SK-N-SH (cell line): ENCODE measurements around the gene ZNF229. TPM values are rescaled to one million over a fixed set of nuclear protein-coding genes. Genes with fewer than 3 reads are reported as not detected.
"Not testable (repeated sequence)": the region's sequence is repeated elsewhere in the genome, so short reads cannot be mapped to it uniquely, and the experiment has no call there.

Experiments
- CTCF ChIA-PET: fragments of 300-600, 350-600 bp; formaldehyde crosslinking; extraction: SDS; loops from one replicate; lab custom pipeline; 2021; lab: Yijun Ruan, JAX
- POLR2A ChIA-PET: fragments of 350-600 bp; sonication (Branson Sonifier 250); formaldehyde crosslinking; extraction: SDS; loops from one replicate; lab custom pipeline; 2020; ENCODE audit warnings: antibody characterized with exemption, inconsistent platforms; lab: Yijun Ruan, JAX
- DNase-seq: peaks from one replicate; pipeline ENCODE4 v3.0.0; 2012
- H2AFZ ChIP-seq: fragments of 200-600 bp; sonication (generic); 2 replicates; pipeline ENCODE4 v1.8.1; 2016; ENCODE audit warnings: antibody characterized with exemption, mild to moderate bottlenecking, low read depth
- H3F3A ChIP-seq: fragments of 200-600 bp; sonication (generic); replicated peaks from 2 replicates; pipeline ENCODE3; 2016; ENCODE audit warnings: antibody characterized with exemption, mild to moderate bottlenecking; ENCODE audit not compliant: insufficient read depth
- H3K27ac ChIP-seq, 2 experiments: fragments of 200-500 bp in 1 of 2; fragments of 200-600 bp in 1 of 2; sonication (Bioruptor generic) in 1 of 2; sonication (generic), shearing (Covaris generic) in 1 of 2; 2 replicates each; pipeline versions ENCODE4 v1.5.1 to v1.6.1; 2014 to 2016; ENCODE audit warnings: low read depth in 2 of 2, inconsistent platforms in 1 of 2, low read length in 1 of 2, mild to moderate bottlenecking in 1 of 2, mixed read lengths in 1 of 2
- H3K27me3 ChIP-seq: fragments of 200-600 bp; sonication (generic), shearing (Covaris generic); 2 replicates; pipeline ENCODE4 v1.6.1; 2016; ENCODE audit warnings: mixed run types; ENCODE audit not compliant: insufficient read depth
- H3K36me3 ChIP-seq, 2 experiments: fragments of 200-500 bp in 1 of 2; fragments of 200-600 bp in 1 of 2; sonication (Bioruptor generic) in 1 of 2; sonication (generic) in 1 of 2; replicated peaks in 1 of 2; 2 replicates each; pipeline versions ENCODE3 to v1.5.1; 2014 to 2016; ENCODE audit warnings: low read length in 1 of 2, mild to moderate bottlenecking in 1 of 2; ENCODE audit not compliant: insufficient read depth in 2 of 2, control insufficient read depth in 1 of 2
- H3K4me1 ChIP-seq, 2 experiments: fragments of 200-500 bp in 1 of 2; fragments of 200-600 bp in 1 of 2; sonication (Bioruptor generic) in 1 of 2; sonication (generic), shearing (Covaris generic) in 1 of 2; 2 replicates each; pipeline versions ENCODE4 v1.5.1 to v1.6.1; 2014 to 2016; ENCODE audit warnings: low read depth in 1 of 2, low read length in 1 of 2, mixed run types in 1 of 2; ENCODE audit not compliant: insufficient read depth in 2 of 2, control insufficient read depth in 1 of 2
- H3K4me2 ChIP-seq: fragments of 200-600 bp; sonication (generic), shearing (Covaris generic); 2 replicates; pipeline ENCODE4 v1.6.1; 2017; ENCODE audit warnings: mixed run types
- H3K4me3 ChIP-seq, 2 experiments: fragments of 200-500 bp in 1 of 2; fragments of 200-600 bp in 1 of 2; sonication (Bioruptor generic) in 1 of 2; sonication (generic), shearing (Covaris generic) in 1 of 2; 2 replicates each; pipeline versions ENCODE4 v1.5.1 to v1.8.1; 2014 to 2016; ENCODE audit warnings: low read depth in 2 of 2, inconsistent platforms in 1 of 2, low read length in 1 of 2, mild to moderate bottlenecking in 1 of 2, mixed read lengths in 1 of 2, moderate library complexity in 1 of 2
- H3K79me2 ChIP-seq: fragments of 200-600 bp; sonication (generic); 2 replicates; pipeline ENCODE4 v1.8.1; 2017; ENCODE audit warnings: mild to moderate bottlenecking; ENCODE audit not compliant: insufficient read depth
- H3K9ac ChIP-seq: fragments of 200-600 bp; sonication (generic); 2 replicates; pipeline ENCODE4 v1.6.1; 2017; ENCODE audit warnings: mixed run types
- H3K9me2 ChIP-seq: fragments of 200-600 bp; sonication (generic); 2 replicates; pipeline ENCODE4 v1.6.1; 2017; ENCODE audit warnings: mixed run types
- H3K9me3 ChIP-seq: fragments of 200-600 bp; sonication (generic); 2 replicates; pipeline ENCODE4 v1.6.1; 2017; ENCODE audit warnings: mixed run types, mild to moderate bottlenecking, moderate library complexity
- H4K20me1 ChIP-seq: fragments of 200-600 bp; sonication (generic); 2 replicates; pipeline ENCODE4 v1.6.1; 2017; ENCODE audit warnings: mild to moderate bottlenecking, mixed run types; ENCODE audit not compliant: insufficient read depth
- CHD2 ChIP-seq: fragments of 150-350 bp; IDR thresholded peaks from 2 replicates; pipeline ENCODE4 v1.6.1; 2018; ENCODE audit warnings: low read length; ENCODE audit not compliant: partially characterized antibody
- ELF1 ChIP-seq: IDR thresholded peaks from 2 replicates; pipeline ENCODE4 v1.4.0; 2012
- FOXM1 ChIP-seq: IDR thresholded peaks from 2 replicates; pipeline ENCODE4 v1.4.0; 2012; ENCODE audit warnings: low read depth, mild to moderate bottlenecking
- GABPA ChIP-seq: IDR thresholded peaks from 2 replicates; pipeline ENCODE4 v1.4.0; 2012; ENCODE audit warnings: low read depth, mild to moderate bottlenecking
- GATA2 ChIP-seq: sonication (generic); formaldehyde crosslinking; IDR thresholded peaks from 2 replicates; pipeline ENCODE4 v1.5.0; 2020; ENCODE audit warnings: mild to moderate bottlenecking, missing genetic modification reagents
- NRF1 ChIP-seq: IDR thresholded peaks from 2 replicates; pipeline ENCODE4 v1.6.1; 2012; ENCODE audit warnings: low read depth, mild to moderate bottlenecking, low read length
- POLR2AphosphoS5 ChIP-seq: IDR thresholded peaks from 2 replicates; pipeline ENCODE4 v1.6.1; 2012; ENCODE audit warnings: low read depth, low read length
- RCOR1 ChIP-seq: fragments of 150-350 bp; IDR thresholded peaks from 2 replicates; pipeline ENCODE4 v1.6.1; 2017; ENCODE audit warnings: antibody characterized with exemption, low read length
- RXRA ChIP-seq: IDR thresholded peaks from 2 replicates; pipeline ENCODE4 v1.4.0; 2012; ENCODE audit warnings: low read depth, mild to moderate bottlenecking, borderline replicate concordance
- YY1 ChIP-seq: IDR thresholded peaks from 2 replicates; pipeline ENCODE4 v1.4.0; 2012; ENCODE audit warnings: low read depth, mild to moderate bottlenecking
- WGBS: methylation state at CpG from one replicate; pipeline ENCODE4 v1.1.6; 2017; ENCODE audit warnings: low lambda C conversion rate; 5-methylcytosine and 5-hydroxymethylcytosine counted together
- polyA plus RNA-seq, 3 experiments: library from polyadenylated mRNA; depleted of rRNA; stranded (reverse); fragments of >200 nt; gene quantifications; 2 replicates each; pipeline ENCODE4 v1.2.3, GENCODE V29; 2012
- TF ChIP-seq, protein P1 (sequence below): IDR thresholded peaks from 2 replicates; pipeline ENCODE4 v1.4.0; 2012; ENCODE audit warnings: low read depth, borderline replicate concordance
- TF ChIP-seq, protein P2 (sequence below): fragments of 150-350 bp; IDR thresholded peaks from 2 replicates; pipeline ENCODE4 v1.6.1; 2017; ENCODE audit warnings: antibody characterized with exemption, low read length, low read depth, borderline replicate concordance

The ZNF229 gene
- polyA plus RNA-seq, 1 of the 3 experiments (the other 2 are of a cell fraction), result 1.2 TPM

DNA sequence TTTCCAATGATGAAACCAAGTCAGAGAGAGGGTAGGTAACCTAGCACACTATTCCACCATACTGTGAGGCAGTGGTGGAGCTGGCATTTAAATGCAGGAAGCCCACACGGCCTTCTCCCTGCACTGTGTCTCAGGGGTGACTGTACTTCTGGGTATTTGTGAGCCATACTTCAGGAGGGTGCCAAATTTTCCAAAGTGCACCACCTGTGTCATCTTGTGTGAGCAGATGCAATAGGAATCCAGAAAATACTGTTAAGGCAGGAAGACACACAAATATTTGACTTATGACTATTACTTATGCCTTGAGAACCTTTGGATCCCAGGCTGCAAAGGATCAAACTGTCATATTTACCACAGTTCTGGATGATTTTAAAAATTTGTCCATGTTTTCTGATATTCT lies 17.3 kb downstream of the ZNF229 start:
- ChIA-PET POLR2A (no interaction called here), CTCF (no interaction called here)
- WGBS, result 14% methylated on average over 1 of the region's 1 CpG
- no peak for DNase-seq
- Histone ChIP-seq H3K9me2 (no peaks in the 10 kb centered on the region), H2AFZ (no peak overlapping the region), H4K20me1 (no peaks in the 10 kb centered on the region), H3K79me2 (no peaks in the 10 kb centered on the region), H3K27me3 (no peaks in the 10 kb centered on the region), H3K27ac (no peak overlapping the region), H3K36me3 (peaks cover 0 to 6% of the 10 kb centered on the region in 2 experiments), H3F3A (no peaks in the 10 kb centered on the region), H3K9ac (no peak overlapping the region), H3K4me2 (no peak overlapping the region), H3K4me3 (no peak overlapping the region; a peak in 1 of 4 replicates), H3K4me1 (no peaks in the 10 kb centered on the region), H3K9me3 (no peaks in the 10 kb centered on the region)
- TF ChIP-seq ELF1, result no peak
- TF ChIP-seq POLR2AphosphoS5, result no peak
- TF ChIP-seq FOXM1, result no peak
- no peak for TF ChIP-seq GABPA
- TF ChIP-seq, protein P1, sequence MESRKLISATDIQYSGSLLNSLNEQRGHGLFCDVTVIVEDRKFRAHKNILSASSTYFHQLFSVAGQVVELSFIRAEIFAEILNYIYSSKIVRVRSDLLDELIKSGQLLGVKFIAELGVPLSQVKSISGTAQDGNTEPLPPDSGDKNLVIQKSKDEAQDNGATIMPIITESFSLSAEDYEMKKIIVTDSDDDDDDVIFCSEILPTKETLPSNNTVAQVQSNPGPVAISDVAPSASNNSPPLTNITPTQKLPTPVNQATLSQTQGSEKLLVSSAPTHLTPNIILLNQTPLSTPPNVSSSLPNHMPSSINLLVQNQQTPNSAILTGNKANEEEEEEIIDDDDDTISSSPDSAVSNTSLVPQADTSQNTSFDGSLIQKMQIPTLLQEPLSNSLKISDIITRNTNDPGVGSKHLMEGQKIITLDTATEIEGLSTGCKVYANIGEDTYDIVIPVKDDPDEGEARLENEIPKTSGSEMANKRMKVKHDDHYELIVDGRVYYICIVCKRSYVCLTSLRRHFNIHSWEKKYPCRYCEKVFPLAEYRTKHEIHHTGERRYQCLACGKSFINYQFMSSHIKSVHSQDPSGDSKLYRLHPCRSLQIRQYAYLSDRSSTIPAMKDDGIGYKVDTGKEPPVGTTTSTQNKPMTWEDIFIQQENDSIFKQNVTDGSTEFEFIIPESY, result no peak
- TF ChIP-seq YY1, result no peak
- no peak for TF ChIP-seq RCOR1
- TF ChIP-seq GATA2 (CRISPR knock-in tag), result no peak
- no peak for TF ChIP-seq NRF1
- TF ChIP-seq, protein P2, sequence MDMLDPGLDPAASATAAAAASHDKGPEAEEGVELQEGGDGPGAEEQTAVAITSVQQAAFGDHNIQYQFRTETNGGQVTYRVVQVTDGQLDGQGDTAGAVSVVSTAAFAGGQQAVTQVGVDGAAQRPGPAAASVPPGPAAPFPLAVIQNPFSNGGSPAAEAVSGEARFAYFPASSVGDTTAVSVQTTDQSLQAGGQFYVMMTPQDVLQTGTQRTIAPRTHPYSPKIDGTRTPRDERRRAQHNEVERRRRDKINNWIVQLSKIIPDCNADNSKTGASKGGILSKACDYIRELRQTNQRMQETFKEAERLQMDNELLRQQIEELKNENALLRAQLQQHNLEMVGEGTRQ, result no peak
- TF ChIP-seq RXRA, result no peak
- TF ChIP-seq CHD2, result no peak

GRCh38 chr19:44415553-44415952 lies 32.7 kb downstream of the ZNF229 start:
- 63% methylated on average over 4 of the region's 15 CpGs for WGBS
- CTCF ChIA-PET, POLR2A ChIA-PET: not testable (repeated sequence)

More at GRCh38 chr19:44415553-44415952, 32.7 kb downstream of the ZNF229 start:
- H3F3A ChIP-seq, H3K79me2 ChIP-seq, H4K20me1 ChIP-seq, H3K9me3 ChIP-seq, H3K4me2 ChIP-seq, H3K4me3 ChIP-seq, DNase-seq, H3K4me1 ChIP-seq, H3K9ac ChIP-seq, H3K36me3 ChIP-seq, H3K27ac ChIP-seq, H3K9me2 ChIP-seq, H2AFZ ChIP-seq: not testable (repeated sequence)
- peaks cover 14% of the 10 kb centered on the region; the same call in 1 of the 2 replicates for H3K27me3 ChIP-seq
